ENCODE measurements around the gene SEMA4A. TPM values are rescaled to one million over a fixed set of nuclear protein-coding genes. Genes with fewer than 3 reads are reported as not detected.
A peak's percentile ranks its signal among the peaks of the same experiment; 100 is the strongest.

SEMA4A gene
- total and polyA plus RNA-seq, 9 of the 15 experiments (the other 6 are each of a cell fraction or from before 2014, with no cell fraction given): 0.04 to 1.7 (median 0.45) TPM

DNA sequence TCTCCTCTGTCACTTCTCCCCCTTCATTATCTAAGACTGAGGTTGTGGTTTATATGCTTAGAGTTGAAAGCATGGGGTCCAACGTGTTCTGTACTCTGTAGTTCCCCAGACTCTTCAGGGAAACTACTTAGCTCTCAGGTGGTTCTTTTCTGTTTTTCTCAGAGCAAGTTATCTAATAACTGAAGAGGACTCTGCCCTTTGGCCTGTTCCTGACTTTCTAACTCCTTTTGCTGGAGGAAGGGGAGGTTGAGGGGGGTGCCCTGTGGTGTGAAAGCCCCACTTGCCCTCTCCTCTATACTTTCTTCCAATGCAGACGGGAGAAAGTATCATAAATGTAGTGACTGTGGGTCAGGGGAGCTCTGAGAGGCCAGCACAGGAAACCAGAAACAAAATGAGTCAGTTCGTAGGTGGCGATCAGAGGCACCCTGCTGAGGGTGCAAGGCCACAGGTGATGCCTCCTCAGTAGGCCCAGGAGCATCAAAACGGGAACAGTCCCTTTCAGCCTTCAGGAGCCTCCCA, 45.5 kb downstream of the SEMA4A start (continued):
- TF ChIP-seq, protein P1, sequence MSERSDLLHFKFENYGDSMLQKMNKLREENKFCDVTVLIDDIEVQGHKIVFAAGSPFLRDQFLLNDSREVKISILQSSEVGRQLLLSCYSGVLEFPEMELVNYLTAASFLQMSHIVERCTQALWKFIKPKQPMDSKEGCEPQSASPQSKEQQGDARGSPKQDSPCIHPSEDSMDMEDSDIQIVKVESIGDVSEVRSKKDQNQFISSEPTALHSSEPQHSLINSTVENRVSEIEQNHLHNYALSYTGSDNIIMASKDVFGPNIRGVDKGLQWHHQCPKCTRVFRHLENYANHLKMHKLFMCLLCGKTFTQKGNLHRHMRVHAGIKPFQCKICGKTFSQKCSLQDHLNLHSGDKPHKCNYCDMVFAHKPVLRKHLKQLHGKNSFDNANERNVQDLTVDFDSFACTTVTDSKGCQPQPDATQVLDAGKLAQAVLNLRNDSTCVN (CRISPR knock-in tag; IDR thresholded peaks at IDR 0.05): no peak
- TF ChIP-seq TAF7 (tag; IDR thresholded peaks at IDR 0.05): no peak

- Histone ChIP-seq H3K27me3 (ENCODE audit: control insufficient read depth in 2 of 2, insufficient read depth in 2 of 2, low read length in 2 of 2) (no peaks in the 10 kb centered on the region), H3K27ac (ENCODE audit: extremely low read depth, low read depth, low read length) (no peak overlapping the region), H3K36me3 (ENCODE audit: control insufficient read depth, insufficient read depth, low read length) (peaks cover 63% of the 10 kb centered on the region), H2AFZ (ENCODE audit: low read depth, low read length) (no peak overlapping the region), H3K4me1 (replicated peaks in 1 of 2; ENCODE audit: control insufficient read depth in 2 of 2, insufficient read depth in 2 of 2, low read length in 2 of 2) (peaks cover 3 to 4% of the 10 kb centered on the region in 2 experiments; a peak in 4 of 5 replicates), H3K4me3 (no peak overlapping the region), H3K9me1 (ENCODE audit: control insufficient read depth, insufficient read depth, low read length) (no peaks in the 10 kb centered on the region), H3K9me3 (replicated peaks; ENCODE audit: control insufficient read depth, insufficient read depth, low read depth, low read length) (no peaks in the 10 kb centered on the region), H3K9ac (ENCODE audit: insufficient read depth in 1 of 2, low read depth in 2 of 2, low read length in 2 of 2) (peak overlapping the region in 1 of 2 experiments; percentile 3; a peak in 2 of 4 replicates), H4K20me1 (replicated peaks; ENCODE audit: control insufficient read depth, insufficient read depth, low read length) (peaks cover 4% of the 10 kb centered on the region; the same call in 1 of the 2 replicates), H3K4me2 (ENCODE audit: insufficient read depth, low read length) (no peak overlapping the region), H3K79me2 (ENCODE audit: control insufficient read depth, insufficient read depth, low read length) (peaks cover 38% of the 10 kb centered on the region)
- TF ChIP-seq ZNF133 (CRISPR knock-in tag; IDR thresholded peaks at IDR 0.05) (no peak), HDAC2 (IDR thresholded peaks at IDR 0.05) (no peak), NFE2 (IDR thresholded peaks at IDR 0.05; ENCODE audit: low read depth) (no peak), HMG20A (CRISPR knock-in tag; conservative IDR thresholded peaks at IDR 0.05) (no peak), ZNF764 (CRISPR knock-in tag; IDR thresholded peaks at IDR 0.05; ENCODE audit: low read depth) (no peak)
- TF ChIP-seq, protein P2, sequence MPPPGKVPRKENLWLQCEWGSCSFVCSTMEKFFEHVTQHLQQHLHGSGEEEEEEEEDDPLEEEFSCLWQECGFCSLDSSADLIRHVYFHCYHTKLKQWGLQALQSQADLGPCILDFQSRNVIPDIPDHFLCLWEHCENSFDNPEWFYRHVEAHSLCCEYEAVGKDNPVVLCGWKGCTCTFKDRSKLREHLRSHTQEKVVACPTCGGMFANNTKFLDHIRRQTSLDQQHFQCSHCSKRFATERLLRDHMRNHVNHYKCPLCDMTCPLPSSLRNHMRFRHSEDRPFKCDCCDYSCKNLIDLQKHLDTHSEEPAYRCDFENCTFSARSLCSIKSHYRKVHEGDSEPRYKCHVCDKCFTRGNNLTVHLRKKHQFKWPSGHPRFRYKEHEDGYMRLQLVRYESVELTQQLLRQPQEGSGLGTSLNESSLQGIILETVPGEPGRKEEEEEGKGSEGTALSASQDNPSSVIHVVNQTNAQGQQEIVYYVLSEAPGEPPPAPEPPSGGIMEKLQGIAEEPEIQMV (tag; conservative IDR thresholded peaks at IDR 0.05; ENCODE audit: low read depth): no peak
- TF ChIP-seq, protein P3, sequence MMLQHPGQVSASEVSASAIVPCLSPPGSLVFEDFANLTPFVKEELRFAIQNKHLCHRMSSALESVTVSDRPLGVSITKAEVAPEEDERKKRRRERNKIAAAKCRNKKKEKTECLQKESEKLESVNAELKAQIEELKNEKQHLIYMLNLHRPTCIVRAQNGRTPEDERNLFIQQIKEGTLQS (IDR thresholded peaks at IDR 0.05): peak; percentile 50
- TF ChIP-seq, protein P3 (CRISPR knock-in tag; conservative IDR thresholded peaks at IDR 0.05): no peak
- no peak for ATAC-seq
- WGBS (ENCODE audit: insufficient coverage, low coverage, missing lambda C conversion rate): 90% methylated on average over 8 of the region's 8 CpGs
- CTCF ChIA-PET (ENCODE audit: low intra/inter-chr PET ratio): no interaction called here
- FAIRE-seq: no peak
- in situ Hi-C loops (cut with MboI) (no loop called here), intact Hi-C loops (cut with micrococcal nuclease) (no loop called here)
- POLR2A ChIA-PET: interaction anchor here (0.9 to 9.2 kb wide), 3 partner anchors 10 to 46 kb away, joined by 3 to 62 read pairs (median 21); partner anchors contain the start of gene PMF1
- BruUV-seq (replicated peaks): no TSS peak
- peak in 1 of 4 experiments; percentile 4 for DNase-seq (ENCODE audit: extremely low read depth in 1 of 4, low spot score in 3 of 4)
Observed at GRCh38 chr1:156200044-156200443, 46.7 kb downstream of the SEMA4A start.
